Measurements from ENCODE around the gene POLR3H. TPM values are rescaled to one million over a fixed set of nuclear protein-coding genes. Genes with fewer than 3 reads are reported as not detected.

POLR3H gene
- total RNA-seq, 2 experiments from 2014 or later, result 29.8 to 30.5 TPM

DNA sequence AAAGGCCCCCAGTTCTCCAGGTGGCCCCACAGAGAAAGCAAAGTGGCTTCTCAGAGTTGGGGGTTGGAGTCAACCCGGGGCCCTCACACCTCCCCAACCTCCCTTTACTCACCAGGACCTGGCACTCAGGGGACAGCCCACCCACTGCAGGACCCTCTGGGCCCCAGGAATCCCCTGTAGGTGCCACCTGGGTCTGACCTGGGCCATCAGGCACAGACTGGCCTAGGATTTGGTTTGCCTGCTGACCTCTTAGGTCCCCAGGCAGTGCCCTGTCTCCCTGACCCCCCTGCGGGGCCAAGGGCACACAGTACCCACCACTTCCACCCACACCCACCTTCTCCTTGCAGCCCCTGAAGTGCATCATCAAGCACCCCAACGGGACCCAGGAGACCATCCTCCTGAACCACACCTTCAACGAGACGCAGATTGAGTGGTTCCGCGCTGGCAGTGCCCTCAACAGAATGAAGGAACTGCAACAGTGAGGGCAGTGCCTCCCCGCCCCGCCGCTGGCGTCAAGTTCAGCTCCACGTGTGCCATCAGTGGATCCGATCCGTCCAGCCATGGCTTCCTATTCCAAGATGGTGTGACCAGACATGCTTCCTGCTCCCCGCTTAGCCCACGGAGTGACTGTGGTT, 16.0 kb downstream of the POLR3H start:
- Mint-ChIP-seq H3K36me3 (peaks cover 10% of the 10 kb centered on the region), H3K4me1 (peaks cover 12% of the 10 kb centered on the region), H3K27me3 (no peaks in the 10 kb centered on the region), H3K27ac (no peak overlapping the region), H3K9me3 (no peaks in the 10 kb centered on the region), H3K4me3 (no peak overlapping the region)
- no peak for DNase-seq
- ATAC-seq (ENCODE audit: low read depth), result no peak
- POLR2A ChIA-PET, result interaction anchor here (1.7 kb wide), 1 partner anchor 123 kb away, joined by 4 read pairs; no protein-coding TSS in a partner anchor

DNA sequence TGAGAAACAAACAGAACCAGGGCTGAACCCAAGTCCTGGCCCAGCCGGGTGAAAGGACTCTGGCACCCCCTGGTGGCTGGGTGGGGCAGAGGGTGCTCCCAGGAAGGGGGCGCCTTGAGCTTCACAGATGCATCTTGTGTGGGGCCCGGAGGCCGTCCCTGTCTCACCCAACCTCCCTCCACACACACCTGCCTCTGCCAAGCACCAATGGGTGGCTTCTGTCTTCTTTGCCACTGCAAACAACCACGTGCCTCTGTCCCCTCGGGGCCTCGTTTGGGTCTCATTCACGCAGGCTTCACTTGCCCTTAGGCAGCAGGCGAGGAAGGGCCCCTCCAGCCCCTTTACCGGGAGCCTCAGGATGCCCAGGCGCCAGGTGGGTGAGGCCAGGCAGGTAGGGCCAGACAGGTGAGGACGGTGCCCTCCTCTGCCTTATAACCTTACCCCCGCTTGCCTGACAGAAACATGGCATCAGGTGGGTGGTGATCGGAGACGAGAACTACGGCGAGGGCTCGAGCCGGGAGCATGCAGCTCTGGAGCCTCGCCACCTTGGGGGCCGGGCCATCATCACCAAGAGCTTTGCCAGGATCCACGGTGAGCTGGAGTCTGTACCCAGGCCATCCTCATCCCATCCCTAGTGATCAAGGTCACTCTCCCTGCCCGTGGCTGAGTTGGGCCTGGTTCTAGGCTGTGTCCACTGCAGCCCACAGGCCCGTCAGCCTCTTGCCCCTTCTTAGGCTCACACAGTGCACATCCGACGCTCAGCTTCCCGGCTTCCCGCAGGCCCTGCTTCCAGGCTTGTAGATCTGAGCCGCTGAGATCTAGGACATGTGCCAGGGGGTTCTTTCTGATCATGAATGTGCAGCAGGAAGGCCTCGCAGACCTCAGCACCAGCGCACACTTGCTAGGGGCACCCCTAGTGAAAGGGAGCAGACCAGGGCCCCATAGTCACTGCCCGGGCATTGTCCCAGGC, 17.2 kb downstream of the POLR3H start:
- Mint-ChIP-seq H3K27ac (peak overlapping the region; percentile 54), H3K36me3 (peaks cover 11% of the 10 kb centered on the region), H3K27me3 (no peaks in the 10 kb centered on the region), H3K4me1 (peaks cover 12% of the 10 kb centered on the region), H3K4me3 (no peak overlapping the region), H3K9me3 (no peaks in the 10 kb centered on the region)
- peak; percentile 80 for DNase-seq
- POLR2A ChIA-PET, result interaction anchor here (0.6 to 1.7 kb wide), 5 partner anchors 80 to 285 kb away, joined by 3 to 12 read pairs (median 3); partner anchors contain the start of gene TOB2
- peak; percentile 35 for ATAC-seq (ENCODE audit: low read depth)

DNA sequence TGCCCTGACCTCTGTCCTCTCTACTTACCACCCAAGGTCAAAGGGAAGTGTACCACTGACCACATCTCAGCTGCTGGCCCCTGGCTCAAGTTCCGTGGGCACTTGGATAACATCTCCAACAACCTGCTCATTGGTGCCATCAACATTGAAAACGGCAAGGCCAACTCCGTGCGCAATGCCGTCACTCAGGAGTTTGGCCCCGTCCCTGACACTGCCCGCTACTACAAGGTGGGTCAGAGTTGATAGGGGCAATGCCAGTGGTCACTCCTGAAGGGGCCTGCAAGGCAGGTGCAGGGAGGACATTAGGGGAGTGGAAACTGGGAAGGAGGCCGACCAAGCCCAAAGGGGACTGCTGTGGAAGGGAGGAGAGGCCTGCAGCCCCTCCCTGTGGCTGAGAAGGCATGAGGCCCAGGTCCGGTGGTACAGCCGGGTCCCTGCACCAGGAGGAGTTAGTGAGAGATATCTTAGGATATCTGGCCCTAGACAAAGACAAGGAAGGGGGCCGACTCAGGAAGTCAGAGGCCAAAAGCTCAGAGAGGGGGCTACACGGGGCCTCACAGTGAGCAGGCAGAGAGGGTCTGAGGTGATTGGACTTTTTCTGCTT, 17.9 kb downstream of the POLR3H start:
- POLR2A ChIA-PET, result interaction anchor here (0.5 to 1.7 kb wide), 4 partner anchors 114 to 318 kb away, joined by 3 to 12 read pairs (median 4); no protein-coding TSS in a partner anchor
- H3K9me3 Mint-ChIP-seq, result no peaks in the 10 kb centered on the region
- H3K27ac Mint-ChIP-seq, result peak overlapping the region; percentile 54
- H3K27me3 Mint-ChIP-seq, result no peaks in the 10 kb centered on the region
- no peak for DNase-seq
- H3K4me3 Mint-ChIP-seq, result no peak overlapping the region
- H3K4me1 Mint-ChIP-seq, result peaks cover 12% of the 10 kb centered on the region
- no peak for ATAC-seq (ENCODE audit: low read depth)
- peaks cover 11% of the 10 kb centered on the region for H3K36me3 Mint-ChIP-seq

DNA sequence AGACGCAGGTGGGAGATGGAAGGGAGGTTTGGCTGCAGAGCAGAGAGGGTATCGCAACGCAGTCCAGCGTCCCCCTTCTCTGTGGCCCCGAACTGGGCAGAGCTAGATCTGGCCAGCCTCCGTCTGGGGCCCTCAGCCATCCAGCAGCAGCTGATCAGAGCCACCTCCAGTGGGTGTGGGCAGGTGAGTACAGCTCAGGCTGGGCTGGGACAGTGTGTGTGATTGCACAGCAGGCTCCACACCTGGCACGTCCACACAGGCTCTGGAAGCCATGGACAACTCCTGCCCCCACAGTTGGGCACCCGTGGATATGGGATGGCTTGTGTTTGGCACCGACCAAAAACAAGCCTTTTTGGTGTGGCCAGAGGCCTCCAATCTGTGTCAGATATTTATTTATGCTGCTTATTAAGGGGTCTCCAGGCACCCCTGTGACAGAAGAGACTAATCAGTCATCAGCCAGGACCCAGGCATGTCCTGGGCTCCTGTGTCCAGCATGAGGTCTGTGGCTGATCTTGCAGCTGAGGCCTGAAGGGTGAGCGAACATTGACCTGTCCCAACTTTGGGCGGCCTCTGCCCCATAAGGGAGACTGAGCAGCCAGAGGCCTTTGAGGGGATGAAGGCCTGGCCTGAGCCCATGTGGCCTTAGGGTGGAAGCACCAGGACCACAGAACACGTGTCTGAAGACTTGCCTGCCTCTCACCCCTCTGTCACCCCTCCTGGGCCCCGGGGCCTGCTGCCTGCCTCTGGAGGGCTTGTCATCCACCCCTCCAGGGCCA, 18.6 kb downstream of the POLR3H start:
- Mint-ChIP-seq H3K9me3 (no peaks in the 10 kb centered on the region), H3K4me1 (peaks cover 12% of the 10 kb centered on the region), H3K27me3 (no peaks in the 10 kb centered on the region), H3K27ac (peak overlapping the region; percentile 82), H3K36me3 (peaks cover 11% of the 10 kb centered on the region), H3K4me3 (no peak overlapping the region)
- POLR2A ChIA-PET, result interaction anchor here (0.5 kb wide), 1 partner anchor 319 kb away, joined by 3 read pairs; no protein-coding TSS in a partner anchor
- DNase-seq, result no peak
- ATAC-seq (ENCODE audit: low read depth), result no peak

DNA sequence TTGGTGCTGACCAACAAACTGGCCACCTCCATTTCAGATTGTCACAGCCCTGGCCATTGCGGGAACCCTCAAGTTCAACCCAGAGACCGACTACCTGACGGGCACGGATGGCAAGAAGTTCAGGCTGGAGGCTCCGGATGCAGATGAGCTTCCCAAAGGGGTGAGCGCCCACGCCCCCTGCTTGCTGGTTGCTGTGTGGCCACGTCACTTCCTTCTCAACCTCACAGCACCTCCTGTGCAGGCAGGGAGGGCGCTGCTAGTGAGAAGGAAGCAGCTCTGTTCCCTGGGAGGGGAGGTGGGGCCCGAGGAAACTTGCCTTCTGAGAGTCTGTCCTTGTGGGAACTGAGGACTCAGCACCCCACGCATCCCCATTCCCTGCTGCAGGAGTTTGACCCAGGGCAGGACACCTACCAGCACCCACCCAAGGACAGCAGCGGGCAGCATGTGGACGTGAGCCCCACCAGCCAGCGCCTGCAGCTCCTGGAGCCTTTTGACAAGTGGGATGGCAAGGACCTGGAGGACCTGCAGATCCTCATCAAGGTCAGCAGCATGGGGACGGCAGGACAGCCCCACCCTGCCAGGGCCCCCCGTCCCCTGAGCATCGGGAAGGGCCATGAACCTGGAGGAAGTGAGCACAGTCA, 19.3 kb downstream of the POLR3H start:
- Mint-ChIP-seq H3K9me3 (no peaks in the 10 kb centered on the region), H3K27me3 (no peaks in the 10 kb centered on the region), H3K27ac (peak overlapping the region; percentile 82), H3K4me1 (peaks cover 12% of the 10 kb centered on the region), H3K36me3 (peaks cover 11% of the 10 kb centered on the region), H3K4me3 (peak overlapping the region; percentile 30)
- ATAC-seq (ENCODE audit: low read depth) (peak; percentile 92), DNase-seq (peak; percentile 68)
- POLR2A ChIA-PET, result interaction anchor here (0.7 to 1.0 kb wide), 4 partner anchors 78 to 143 kb away, joined by 3 to 7 read pairs (median 4); partner anchors contain the start of genes TEF and TOB2

DNA sequence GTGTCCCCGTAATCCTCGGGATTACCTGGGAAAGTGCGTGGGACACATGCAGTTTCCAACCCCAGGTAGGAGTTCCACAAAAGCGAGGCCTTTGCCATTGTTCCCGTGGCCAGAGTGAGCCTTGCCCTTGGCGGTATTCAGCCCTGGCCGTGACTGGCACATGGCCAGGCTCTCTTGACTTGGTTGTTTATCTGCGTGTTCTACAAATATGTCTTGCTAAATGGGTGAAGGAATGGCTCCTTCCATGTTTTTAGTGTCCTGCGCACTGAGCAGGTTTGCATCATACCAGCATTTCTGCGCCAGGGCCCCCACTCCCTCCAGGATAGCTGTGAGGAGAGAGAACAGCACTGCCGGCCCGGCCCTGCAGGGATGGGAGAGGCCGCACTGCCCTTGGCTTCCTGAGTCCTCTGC, 20.0 kb downstream of the POLR3H start:
- Mint-ChIP-seq H3K27me3 (no peaks in the 10 kb centered on the region), H3K4me1 (peaks cover 12% of the 10 kb centered on the region), H3K36me3 (peaks cover 11% of the 10 kb centered on the region), H3K27ac (peak overlapping the region; percentile 82), H3K9me3 (no peaks in the 10 kb centered on the region), H3K4me3 (no peak overlapping the region)
- no peak for ATAC-seq (ENCODE audit: low read depth)
- no peak for DNase-seq
- POLR2A ChIA-PET, result interaction anchor here (0.7 to 1.0 kb wide), 3 partner anchors 77 to 143 kb away, joined by 4 to 7 read pairs (median 5); partner anchors contain the start of genes TEF and TOB2

DNA sequence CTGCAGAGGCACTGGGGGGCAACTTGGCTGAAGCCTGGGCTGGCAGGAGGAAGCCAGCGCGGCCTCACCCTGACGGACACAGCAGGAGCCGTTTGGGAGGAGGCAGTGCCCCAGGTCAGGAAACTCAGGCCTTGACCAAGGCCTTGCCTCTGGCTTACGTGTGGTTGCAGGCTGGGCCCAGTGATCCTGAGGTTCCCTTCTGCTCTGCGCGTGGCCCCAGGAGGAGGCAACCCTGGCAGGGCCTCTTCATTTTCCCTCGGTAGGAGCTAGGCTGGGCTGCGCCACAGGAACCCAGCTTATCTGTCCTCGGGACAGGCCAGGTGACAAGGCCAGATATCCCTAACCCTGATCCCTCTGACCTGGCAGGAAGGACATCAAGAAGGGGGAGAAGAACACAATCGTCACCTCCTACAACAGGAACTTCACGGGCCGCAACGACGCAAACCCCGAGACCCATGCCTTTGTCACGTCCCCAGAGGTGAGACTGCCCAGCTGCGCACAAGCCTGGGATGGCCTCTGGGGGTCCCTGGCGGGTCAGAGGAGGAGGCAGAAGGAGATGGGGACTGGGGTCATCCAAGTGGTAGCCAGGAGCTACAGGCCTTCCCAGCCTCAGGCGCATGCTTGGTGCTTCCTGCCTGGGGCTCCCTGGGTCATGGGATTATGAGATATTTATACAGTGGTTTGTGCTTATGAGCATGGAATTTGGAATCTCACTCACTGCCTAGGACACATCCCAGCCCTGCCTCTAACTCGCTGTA, 20.6 kb downstream of the POLR3H start:
- Mint-ChIP-seq H3K27me3 (no peaks in the 10 kb centered on the region), H3K36me3 (peaks cover 9% of the 10 kb centered on the region), H3K4me3 (no peak overlapping the region), H3K27ac (no peak overlapping the region), H3K9me3 (no peaks in the 10 kb centered on the region), H3K4me1 (peaks cover 11% of the 10 kb centered on the region)
- DNase-seq (no peak), ATAC-seq (ENCODE audit: low read depth) (no peak)
- POLR2A ChIA-PET, result no interaction called here

DNA sequence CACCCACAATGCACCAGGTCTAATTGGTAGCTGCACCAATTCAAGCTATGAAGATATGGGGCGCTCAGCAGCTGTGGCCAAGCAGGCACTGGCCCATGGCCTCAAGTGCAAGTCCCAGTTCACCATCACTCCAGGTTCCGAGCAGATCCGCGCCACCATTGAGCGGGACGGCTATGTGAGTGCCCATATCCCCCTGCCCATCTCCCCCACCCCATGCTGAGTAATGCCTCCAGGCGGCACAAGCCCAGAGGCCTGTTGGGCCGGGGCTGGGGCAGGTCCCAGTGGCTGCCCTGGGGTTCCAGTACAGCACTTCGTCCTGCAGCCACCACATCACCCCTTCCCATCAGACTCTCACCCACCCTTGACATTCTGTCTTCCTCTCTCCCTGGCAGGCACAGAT, 21.5 kb downstream of the POLR3H start:
- H3K36me3 Mint-ChIP-seq, result peaks cover 7% of the 10 kb centered on the region
- H3K27me3 Mint-ChIP-seq, result no peaks in the 10 kb centered on the region
- DNase-seq (no peak), ATAC-seq (ENCODE audit: low read depth) (no peak)
- no peak overlapping the region for H3K27ac Mint-ChIP-seq
- H3K4me1 Mint-ChIP-seq, result peaks cover 10% of the 10 kb centered on the region
- no peaks in the 10 kb centered on the region for H3K9me3 Mint-ChIP-seq
- H3K4me3 Mint-ChIP-seq, result no peak overlapping the region
- POLR2A ChIA-PET, result no interaction called here

DNA sequence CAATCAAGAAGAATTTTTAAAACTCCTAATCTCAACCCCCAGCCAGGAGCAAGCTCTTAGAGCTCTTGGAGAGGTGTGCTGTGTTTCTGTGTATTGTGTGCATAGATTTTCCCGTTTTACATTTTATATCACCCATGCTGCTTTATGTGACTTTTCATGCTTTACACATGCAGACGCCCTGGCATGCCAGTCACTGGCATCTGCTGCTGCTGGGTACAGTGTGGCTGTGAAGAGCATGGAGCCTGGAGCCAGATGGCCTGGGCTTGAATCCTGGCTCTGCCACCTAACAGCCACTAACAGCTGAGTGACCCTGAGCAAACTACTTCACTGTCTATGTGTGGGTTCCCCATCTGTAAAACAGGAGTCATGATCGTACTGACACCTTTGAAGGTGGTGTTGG, 23.1 kb downstream of the POLR3H start:
- H3K4me1 Mint-ChIP-seq, result peaks cover 10% of the 10 kb centered on the region
- no peak overlapping the region for H3K27ac Mint-ChIP-seq
- POLR2A ChIA-PET, result interaction anchor here (0.8 to 1.1 kb wide), 2 partner anchors 30 to 110 kb away, joined by 3 read pairs; no protein-coding TSS in a partner anchor
- ATAC-seq (ENCODE audit: low read depth) (no peak), DNase-seq (no peak)
- peaks cover 4% of the 10 kb centered on the region for H3K36me3 Mint-ChIP-seq
- H3K9me3 Mint-ChIP-seq, result no peaks in the 10 kb centered on the region
- no peaks in the 10 kb centered on the region for H3K27me3 Mint-ChIP-seq
- no peak overlapping the region for H3K4me3 Mint-ChIP-seq

DNA sequence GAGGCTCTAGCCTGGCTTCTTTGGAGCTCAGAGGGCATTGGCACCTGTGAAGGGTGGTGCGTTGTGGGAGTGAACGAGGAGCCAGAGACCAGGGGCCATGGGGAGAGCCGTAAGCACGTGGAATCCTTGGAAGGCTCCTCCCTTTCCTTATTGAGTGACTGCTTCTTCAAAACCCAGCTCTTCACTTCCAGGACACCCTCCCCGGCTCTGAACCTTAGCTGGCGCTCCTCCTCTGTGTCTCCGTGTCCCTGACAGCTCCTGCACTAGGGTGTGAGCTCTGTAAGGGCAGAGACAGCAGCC, 26.3 kb downstream of the POLR3H start:
- Mint-ChIP-seq H3K4me1 (no peaks in the 10 kb centered on the region), H3K4me3 (no peak overlapping the region), H3K9me3 (no peaks in the 10 kb centered on the region), H3K27me3 (no peaks in the 10 kb centered on the region), H3K36me3 (peaks cover 2% of the 10 kb centered on the region), H3K27ac (no peak overlapping the region)
- ATAC-seq (ENCODE audit: low read depth) (no peak), DNase-seq (no peak)
- POLR2A ChIA-PET, result interaction anchor here (0.6 kb wide), 2 partner anchors 35 to 86 kb away, joined by 3 read pairs; no protein-coding TSS in a partner anchor

DNA sequence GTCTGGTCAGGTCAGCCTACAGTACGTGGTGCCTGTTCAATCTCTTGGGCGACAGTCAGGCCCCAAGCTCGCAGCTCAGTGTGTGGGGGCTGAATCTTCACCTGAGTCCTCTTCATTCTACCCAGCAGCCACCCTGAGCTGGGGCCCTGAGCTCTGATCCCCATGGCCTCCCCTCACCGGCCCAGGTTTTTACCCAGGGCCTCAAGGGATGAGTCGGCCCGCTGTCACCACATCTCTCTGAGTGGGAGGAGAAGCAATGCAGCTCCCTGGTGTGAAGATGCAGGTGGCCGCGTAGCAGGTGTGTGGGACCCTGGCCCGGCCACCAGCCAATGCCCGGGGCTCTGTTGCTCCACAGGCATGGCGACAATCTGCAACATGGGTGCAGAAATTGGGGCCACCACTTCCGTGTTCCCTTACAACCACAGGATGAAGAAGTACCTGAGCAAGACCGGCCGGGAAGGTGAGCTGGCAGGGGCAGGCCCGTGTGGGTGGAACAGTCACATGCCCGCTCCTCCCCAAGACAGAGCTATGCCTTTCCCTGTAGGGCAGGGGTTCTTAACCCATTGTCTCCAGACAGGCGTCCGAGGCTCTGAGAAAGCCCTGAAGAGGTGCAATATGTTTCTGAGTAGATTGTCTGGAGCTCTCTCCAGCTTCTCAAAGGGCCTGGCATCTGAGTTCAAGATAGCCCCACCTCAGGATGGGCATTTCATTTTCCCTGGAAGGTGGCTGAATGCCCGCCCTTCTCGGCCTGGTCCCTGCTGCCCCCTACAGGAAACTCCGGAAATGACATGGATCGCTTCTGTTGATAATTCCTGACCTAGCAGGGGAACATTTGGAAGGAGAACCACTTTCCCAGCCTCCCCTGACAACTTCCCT, 26.9 kb downstream of the POLR3H start:
- POLR2A ChIA-PET, result interaction anchor here (0.6 kb wide), 2 partner anchors 34 to 86 kb away, joined by 3 read pairs; no protein-coding TSS in a partner anchor

More for the DNA sequence above, 26.9 kb downstream of the POLR3H start:
- no peak overlapping the region for H3K4me3 Mint-ChIP-seq
- peaks cover 1% of the 10 kb centered on the region for H3K36me3 Mint-ChIP-seq
- DNase-seq (no peak), ATAC-seq (ENCODE audit: low read depth) (no peak)
- H3K9me3 Mint-ChIP-seq, result no peaks in the 10 kb centered on the region
- H3K27ac Mint-ChIP-seq, result no peak overlapping the region
- no peaks in the 10 kb centered on the region for H3K4me1 Mint-ChIP-seq
- H3K27me3 Mint-ChIP-seq, result no peaks in the 10 kb centered on the region

All from activated naive CD8-positive, alpha-beta T cell treated with anti-CD3 and anti-CD28 coated beads, Interleukin-2, amount 10 ng/mL, durations not matched to agents 7 days and 5 days (primary cell).